HG03103 (cell line): ENCODE results near the gene MOCS3.

Source experiments
- ATAC-seq: cut with Tn5 transposase; IDR thresholded peaks from one replicate; pipeline ENCODE4 v1.9.1; 2021; ENCODE audit warnings: low read depth; ENCODE audit not compliant: unreplicated experiment

Gene MOCS3, protein sequence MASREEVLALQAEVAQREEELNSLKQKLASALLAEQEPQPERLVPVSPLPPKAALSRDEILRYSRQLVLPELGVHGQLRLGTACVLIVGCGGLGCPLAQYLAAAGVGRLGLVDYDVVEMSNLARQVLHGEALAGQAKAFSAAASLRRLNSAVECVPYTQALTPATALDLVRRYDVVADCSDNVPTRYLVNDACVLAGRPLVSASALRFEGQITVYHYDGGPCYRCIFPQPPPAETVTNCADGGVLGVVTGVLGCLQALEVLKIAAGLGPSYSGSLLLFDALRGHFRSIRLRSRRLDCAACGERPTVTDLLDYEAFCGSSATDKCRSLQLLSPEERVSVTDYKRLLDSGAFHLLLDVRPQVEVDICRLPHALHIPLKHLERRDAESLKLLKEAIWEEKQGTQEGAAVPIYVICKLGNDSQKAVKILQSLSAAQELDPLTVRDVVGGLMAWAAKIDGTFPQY

DNA sequence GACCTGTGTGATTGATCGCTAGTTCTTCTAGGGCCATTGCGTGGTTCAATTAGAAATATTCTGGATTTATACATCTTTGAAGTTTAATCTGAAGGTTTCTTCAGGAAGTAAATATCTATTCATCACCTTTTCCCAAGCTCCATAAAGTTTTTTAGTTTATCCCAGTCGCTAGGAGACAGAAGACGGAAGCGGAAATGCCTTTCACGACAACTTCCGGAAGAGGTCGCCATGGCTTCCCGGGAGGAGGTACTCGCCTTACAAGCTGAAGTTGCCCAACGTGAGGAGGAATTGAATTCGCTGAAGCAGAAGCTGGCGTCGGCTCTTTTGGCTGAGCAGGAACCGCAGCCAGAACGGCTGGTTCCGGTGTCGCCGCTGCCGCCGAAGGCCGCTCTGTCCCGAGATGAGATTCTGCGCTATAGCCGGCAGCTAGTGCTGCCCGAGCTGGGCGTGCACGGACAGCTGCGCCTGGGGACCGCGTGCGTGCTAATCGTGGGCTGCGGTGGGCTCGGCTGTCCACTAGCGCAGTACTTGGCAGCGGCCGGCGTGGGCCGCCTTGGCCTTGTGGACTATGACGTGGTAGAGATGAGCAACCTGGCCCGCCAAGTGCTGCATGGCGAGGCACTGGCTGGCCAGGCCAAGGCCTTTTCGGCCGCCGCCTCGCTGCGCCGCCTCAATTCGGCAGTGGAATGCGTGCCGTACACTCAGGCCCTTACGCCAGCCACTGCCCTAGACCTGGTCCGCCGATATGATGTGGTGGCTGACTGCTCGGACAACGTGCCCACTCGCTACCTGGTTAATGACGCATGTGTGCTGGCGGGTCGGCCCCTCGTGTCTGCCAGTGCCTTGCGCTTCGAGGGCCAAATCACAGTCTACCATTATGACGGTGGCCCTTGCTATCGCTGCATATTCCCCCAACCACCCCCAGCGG lies at the start of gene MOCS3:
Gene MOCS3 (plus strand): TSS at position 204 of the 928 bp plus-strand sequence. CDS start 25 bp downstream, at position 229.
- peak; percentile 70 for ATAC-seq

DNA sequence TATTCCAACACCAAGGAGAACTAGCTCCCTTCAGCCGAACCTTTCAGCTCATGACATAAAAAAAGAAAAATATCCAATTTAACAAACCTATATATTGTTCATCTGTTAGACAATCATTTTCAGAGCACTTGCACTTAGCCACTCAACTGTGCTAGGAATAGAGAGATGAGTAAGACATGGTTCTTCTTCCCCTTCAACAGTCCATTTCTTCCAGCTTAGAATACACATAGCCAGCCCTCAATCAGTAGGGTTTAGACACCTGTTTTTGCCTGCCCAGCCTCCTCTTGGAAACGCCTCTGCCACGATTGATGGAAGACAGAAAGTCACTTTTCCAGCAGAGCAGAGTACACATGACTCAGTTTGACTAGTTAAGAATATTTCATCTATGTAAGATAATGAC lies 49.2 kb upstream of the MOCS3 start:
- ATAC-seq = no peak

DNA sequence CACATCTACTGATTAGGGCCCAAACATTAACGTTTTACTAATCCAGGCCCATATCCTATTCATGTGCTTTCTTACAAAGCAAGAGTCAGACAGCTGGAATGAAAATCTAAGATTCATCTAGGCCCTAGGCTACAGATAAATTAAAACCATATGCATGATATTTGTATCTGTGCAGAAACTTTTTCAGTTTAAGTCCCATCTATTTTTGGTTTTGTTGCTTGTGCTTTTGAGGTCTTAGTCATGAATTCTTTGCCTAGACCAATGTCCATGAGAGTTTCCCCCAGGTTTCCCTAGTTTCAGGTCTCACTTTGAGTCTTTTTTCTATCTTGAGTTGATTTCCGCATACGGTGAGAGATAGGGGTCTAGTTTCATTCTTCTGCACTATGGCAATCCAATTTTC lies 47.6 kb upstream of the MOCS3 start:
- ATAC-seq = no peak

DNA sequence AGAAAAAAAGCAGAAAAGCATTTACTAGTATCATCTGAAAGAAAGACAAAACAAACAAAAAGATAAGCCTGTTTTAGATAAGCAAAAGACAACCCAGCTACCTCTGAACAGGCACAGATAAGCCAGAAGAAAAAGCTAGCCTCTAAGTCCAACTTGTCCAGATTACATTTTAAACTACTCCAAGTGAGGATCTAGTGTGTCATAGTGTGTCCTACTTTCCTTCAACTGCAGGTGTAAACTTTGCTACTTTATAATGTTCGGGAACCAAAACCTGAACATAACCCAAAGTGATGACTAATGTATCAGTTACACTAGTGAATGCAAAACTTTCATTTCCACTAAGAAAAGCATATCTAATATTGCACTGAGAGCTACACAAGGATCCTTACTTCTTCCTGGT lies 46.9 kb upstream of the MOCS3 start:
- peak; percentile 54 for ATAC-seq

DNA sequence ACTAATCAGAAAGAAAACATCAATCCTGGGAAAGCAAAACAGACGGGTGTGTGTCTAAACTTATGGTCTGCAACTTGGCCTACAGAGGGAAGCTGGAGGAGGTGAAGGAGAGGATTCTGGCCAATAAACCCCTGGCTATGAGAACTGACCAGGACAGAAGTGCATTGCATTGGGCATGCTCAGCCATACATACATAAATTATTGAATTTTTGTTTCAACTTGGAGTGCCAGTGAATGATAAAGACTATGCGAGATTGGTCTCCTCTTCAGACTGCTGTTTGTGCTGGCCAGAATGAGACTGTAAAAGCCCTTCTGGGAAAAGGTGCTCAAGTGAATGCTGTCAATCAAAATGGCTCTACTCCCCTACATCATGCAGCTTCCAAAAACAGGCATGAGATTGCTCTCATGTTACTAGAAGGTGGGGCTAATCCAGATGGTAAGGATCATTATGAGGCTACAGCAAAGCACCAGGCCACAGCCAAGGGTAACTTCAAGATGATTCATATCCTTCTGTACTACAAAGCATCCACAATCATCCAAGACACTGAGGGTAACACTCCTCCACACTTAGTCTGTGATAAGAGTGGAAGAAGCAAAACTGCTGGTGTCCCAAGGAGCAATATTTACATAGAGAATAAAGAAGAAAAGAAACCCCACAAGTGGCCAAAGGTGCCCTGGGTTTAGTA lies 44.8 kb upstream of the MOCS3 start:
- no peak for ATAC-seq

DNA sequence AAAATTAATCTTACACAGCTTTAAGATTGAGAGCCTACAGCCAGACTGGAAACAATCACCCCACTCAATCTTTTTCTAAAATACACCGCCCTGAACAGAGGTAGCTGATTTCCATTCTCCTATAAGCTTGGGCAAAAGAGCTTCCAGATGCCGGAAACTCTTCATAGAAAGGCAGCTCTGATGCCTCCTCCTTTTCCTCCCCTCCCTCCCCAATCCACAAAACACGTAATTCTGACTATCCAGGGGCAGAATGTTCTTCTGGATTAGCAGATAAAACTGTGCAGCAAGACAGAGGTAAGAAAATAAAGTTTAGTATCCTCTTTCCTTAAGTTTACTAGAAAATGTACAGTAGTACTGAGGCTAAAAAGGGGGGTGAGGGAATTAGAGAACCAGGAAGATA lies 43.2 kb upstream of the MOCS3 start:
- ATAC-seq = no peak

DNA sequence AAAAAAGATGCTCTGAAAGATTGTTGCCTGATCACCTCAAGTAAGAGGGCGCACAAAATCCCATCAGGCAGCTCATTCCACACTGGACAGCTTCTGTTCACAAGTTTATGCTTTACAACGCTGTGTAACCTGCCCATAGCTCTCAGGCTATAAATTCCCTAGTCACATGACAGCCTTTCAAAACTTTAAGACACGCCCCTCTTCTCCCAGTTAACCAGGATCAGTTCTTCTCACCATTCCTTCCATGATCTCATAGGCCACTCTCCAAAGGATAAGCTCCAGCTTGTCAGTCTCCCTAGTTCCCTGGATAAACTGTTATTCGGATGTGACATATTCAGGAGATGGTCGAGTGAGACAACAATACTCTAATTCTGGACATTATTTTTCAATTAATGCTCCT lies 42.4 kb upstream of the MOCS3 start:
- no peak for ATAC-seq

DNA sequence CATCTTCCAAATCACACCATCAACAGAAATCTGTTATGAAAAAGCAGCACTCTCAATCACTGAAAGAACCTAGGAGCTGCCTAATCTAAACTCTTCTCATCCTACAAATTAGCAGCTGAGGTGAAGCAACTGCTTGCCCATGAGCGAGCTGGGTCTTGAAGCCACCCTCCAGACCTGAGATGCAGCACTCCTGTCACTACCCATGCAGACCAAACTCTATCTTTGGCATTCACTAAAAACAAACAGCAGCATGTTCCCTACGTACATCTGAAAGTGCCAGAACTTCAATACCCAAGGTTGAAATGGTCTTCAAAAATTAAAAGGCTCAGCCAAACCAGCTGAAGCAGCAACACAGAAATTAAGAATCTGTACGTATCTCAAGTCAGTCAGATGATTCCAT lies 41.7 kb upstream of the MOCS3 start:
- no peak for ATAC-seq

DNA sequence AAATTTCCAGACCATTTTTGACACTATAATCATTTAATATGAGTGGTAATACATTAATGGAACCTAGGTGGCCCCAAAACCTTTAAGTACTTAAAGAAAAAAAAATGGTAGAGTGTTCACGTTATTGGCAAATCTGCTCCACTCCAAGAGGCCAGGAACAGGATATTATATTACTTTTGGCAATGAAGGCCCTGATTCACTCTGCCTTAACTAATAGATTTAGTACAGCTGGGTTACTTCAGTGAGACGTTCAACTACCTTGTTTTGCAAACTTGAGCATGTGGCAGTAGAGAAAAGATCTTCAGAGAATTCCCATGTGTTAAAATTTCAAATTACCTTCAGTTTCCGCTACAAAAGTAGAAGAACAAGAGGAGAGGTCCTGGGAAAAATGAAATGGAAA lies 40.2 kb upstream of the MOCS3 start:
- ATAC-seq = no peak

DNA sequence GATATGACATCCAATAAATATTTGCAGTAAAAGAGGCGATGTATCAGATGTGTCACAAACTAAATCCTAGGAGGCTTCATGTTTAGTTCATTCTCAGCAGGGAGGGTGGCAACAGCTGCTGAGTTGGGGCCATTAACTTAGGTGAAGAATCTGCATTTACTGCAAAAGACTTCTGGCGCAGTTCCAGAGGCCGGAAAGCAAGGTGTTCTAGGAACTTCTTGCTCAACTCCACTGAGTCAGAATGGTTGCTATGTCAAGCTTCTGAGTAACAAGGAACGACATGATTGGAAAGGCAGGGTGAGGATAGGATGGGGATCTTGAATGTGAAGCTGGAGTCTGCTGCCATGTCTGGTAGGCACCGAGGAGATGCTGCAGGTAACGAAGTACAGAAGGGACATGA lies 39.1 kb upstream of the MOCS3 start:
- no peak for ATAC-seq

DNA sequence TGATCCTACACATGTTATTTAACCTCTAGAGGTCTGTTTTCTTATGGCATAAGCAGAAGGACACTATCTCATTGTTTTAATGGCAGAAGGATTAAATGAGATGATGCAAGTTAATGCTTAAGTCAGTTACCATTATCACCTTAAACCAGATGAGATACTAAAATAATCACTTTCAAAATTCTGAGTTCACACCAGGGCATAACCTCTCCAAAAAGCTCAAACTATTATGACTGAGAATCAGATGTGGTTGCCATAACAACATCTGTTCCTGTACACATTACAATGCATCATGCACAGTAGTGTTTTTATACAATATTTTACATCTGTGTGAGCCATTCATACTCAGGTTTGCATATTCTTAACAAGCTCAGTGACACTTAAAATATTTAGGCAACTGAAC lies 37.6 kb upstream of the MOCS3 start:
- no peak for ATAC-seq

DNA sequence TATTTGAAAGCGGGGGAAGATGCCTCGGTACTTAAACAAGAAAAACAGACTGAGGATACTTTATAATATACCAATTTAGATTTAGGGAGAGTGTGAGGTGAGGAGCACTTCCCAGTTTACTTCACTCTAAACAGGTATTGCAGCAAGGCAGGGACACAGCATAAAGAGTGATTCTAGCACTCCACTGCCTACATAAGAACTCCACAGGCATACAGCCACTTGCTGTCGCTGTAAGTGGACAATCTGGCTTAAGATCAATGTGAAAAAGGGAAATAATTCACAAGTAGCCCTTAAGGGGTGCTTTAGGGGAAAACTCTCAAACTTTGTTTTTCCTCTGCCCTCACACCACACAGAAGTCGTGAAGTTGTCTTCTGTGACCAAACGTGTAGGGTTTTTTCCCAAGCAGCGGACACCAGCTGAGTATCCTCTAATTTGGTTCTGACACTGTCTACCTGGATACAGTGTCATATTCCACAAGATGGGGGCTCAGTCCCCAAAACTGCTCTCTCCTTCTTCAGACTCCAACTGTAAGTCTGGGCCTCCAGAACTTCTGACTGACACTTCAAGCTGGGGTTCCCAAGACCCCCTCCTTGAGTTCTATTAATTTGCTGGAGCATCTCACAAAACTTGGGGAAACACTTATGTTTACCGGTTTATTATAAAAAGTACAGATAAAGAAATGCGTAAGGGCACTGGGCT lies 36.7 kb upstream of the MOCS3 start:
- ATAC-seq = no peak

DNA sequence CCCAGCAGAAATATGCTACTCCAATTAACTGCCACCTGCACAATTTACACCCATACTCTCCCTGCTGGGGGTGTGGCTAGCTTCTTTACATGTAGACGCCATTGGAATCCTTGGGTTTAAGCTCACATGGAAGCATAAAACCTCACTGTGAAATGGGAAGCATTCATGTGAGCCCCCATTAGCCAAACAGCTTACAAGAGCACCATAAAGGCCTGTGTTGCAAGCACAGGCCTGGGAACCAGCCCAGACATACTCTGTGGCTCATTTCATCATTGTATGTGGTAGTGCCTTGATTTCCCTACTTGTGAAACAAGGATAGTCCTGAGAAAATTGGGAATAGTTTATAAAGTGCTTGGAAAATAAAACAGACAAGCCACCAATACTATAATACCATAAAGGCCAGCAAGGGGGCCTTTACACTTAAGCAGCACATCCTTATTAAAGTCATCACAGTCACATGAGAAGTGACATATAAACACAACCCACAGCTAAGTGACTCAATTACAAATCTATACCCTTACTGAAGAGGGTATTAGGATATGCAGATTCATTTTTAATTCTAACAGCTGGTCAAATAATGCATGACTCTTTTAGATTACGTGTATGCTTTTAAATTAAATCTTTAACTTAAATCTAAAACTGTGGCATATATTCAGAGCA lies 34.2 kb upstream of the MOCS3 start:
- ATAC-seq = no peak

DNA sequence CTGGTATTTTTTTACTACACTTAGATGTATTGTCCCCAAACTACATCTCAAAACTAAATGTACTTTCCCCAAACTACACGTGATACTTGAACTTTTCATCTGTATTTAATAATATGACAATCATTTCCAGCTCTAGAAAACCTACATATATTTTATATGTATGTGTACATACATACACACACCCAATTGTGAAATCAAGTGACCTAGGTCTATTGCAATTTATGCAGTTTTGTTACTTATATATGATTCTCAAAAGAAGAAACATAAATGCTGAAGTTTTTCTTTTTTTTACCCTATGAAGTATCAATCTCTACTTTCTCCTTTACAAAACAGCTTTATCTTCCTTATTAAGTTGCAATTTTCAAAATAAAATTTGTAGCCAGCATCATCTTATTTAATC lies 32.1 kb upstream of the MOCS3 start:
- ATAC-seq = no peak

DNA sequence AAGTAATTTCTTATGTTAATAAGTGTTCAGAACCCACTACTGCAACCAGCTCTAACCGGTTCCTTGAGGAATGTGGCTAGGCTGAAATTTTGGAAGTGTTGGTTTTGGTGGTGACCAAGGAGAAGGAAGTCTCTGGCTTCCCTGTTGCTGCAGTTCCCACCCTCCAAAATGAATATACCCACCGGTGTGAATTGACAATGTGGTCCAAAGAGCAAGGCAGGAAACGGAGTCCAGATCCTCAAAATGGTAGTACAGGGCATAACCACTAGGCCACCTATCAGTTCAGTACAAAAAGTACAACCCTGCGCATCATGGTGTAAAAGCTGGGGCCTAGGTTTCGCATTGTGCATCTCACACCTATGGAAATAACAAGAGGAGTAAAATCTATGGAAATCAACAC lies 30.1 kb upstream of the MOCS3 start:
- ATAC-seq = no peak

DNA sequence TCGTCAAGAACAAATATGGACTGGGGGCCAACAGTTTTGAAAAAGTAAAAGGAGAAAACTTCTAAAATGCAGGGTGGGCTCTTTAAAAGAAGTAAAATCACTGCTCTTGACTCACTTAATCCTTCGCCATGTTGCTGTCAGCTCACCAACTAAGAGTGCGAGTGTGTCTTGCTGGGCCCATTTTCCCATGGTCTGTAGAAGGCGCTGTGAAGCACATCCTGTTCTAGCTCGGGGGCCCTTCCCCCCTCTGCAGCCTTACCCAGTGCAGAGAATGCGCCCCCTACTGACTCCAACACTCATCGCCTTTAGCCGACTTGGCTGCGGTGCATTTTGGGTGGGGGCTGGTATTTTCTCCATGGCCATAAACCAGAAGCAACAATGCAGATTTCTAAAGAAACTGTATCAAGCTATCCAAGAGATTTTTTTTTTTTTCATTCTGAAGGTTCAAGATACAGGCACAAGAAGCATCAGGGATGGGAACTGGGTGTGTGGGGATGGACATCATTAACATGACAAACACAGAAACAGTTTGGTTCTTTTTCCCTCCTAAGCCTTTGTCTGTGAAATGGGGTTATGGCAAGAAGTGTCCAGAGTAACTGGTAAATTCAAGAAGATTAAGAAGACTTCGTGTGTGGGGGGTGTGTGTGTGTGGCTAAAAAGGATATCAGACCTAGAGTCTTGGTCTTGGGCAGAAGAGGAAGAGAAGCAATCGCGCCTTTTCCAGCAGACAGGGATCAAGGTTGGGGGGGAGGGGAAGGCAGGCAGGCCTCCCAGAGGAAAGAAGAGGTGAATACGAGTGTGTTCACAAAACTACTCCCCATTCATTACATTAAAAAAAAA lies 29.1 kb upstream of the MOCS3 start:
- ATAC-seq = peak; percentile 55

DNA sequence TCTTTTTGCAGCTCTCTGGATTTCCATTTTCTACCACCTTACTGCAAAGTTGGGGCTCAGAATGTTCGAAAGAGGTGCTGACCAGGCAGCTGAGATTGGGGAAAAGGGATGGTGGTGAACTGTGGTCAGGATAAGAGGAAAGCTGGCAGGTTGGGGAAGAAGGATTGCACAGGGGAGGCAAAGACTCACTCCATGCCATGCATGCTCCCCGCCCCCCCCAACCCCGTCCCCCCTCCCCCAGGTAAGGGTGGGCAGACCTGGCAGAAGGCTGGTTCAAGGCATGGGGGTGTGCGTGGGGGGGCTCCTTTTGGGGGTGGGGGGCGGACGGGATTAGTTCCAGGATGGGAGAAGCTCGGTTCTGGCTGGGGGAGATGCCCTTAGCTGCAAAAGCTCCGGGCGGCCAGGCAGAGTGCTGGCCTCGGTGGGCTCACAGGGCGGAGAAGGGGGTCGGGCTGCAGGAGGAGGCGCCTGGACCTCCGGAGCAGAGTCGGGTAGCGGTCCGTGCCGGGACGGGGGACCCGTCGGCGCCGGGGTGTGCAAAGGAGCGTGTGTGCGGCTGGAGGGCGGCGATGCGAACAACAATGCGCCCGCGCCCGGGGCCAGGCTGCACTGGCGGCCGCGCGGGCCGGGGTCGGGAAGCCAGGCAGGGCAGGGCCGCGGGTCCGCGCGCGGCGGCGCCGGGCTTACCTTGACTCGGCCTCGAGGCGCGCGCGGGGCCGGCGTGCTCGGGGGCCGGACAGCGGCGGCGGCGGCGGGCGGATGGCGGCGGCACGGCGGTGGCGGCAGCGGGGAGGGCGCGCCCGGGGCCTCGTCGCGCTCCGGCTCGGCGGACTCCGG lies 28.3 kb upstream of the MOCS3 start:
- ATAC-seq = peak; percentile 2

DNA sequence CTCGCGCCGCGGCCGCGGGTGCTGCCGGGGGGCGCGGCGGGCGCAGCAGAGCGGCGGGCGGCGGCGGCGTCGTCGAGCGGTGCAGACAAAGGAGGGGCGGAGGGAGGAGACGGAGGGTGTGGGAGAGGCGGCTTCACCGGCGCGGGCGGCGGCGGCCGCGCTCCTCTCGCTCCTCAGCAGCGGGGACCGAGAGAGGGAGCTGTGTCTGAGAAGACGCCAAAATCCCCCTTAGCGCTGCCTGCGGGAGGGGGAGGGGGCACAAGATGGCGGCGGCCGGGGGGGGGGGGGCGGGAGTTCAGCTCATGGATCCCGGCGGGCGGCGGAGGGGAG lies 27.7 kb upstream of the MOCS3 start:
- ATAC-seq = peak; percentile 10
